HFF-Myc (cell line): ENCODE measurements around the gene NEURL1B.

Source experiments
- DNase-seq: peaks from one replicate; pipeline ENCODE4 v3.0.0-alpha.2; 2011; ENCODE audit warnings: low read depth; ENCODE audit errors: extremely low read depth
- H3K4me3 ChIP-seq: replicated peaks from 2 replicates; pipeline ENCODE4 v1.5.1; 2011; ENCODE audit warnings: low read depth, mild to moderate bottlenecking, control low read depth, low read length
- CTCF ChIP-seq: IDR thresholded peaks from 2 replicates; pipeline ENCODE4 v1.5.1; 2012; ENCODE audit warnings: mild to moderate bottlenecking, low read depth, low read length, control low read depth; ENCODE audit errors: missing control alignments

Gene NEURL1B

GRCh38 chr5:172633403-172633970 lies 7.6 kb upstream of the NEURL1B start:
- DNase-seq: no peak
- H3K4me3 ChIP-seq: no peak overlapping the region
- no peak for TF ChIP-seq CTCF

- DNase-seq: no peak
- no peak overlapping the region for H3K4me3 ChIP-seq
- TF ChIP-seq CTCF: no peak
Observed at GRCh38 chr5:172634106-172634899, 6.8 kb upstream of the NEURL1B start.

GRCh38 chr5:172635038-172635437 lies 6.0 kb upstream of the NEURL1B start:
- no peak overlapping the region for H3K4me3 ChIP-seq
- DNase-seq: no peak
- no peak for TF ChIP-seq CTCF

- H3K4me3 ChIP-seq: no peak overlapping the region
- DNase-seq: no peak
- TF ChIP-seq CTCF: no peak
Observed at GRCh38 chr5:172636279-172637050, 4.6 kb upstream of the NEURL1B start.

- TF ChIP-seq CTCF: no peak
- no peak for DNase-seq
- H3K4me3 ChIP-seq: no peak overlapping the region
Observed at GRCh38 chr5:172637110-172637580, 3.9 kb upstream of the NEURL1B start.

- no peak for TF ChIP-seq CTCF
- DNase-seq: no peak
- H3K4me3 ChIP-seq: no peak overlapping the region
Observed at GRCh38 chr5:172637740-172638139, 3.3 kb upstream of the NEURL1B start.
